ENCODE measurements around the gene ATXN7L3B.

- TF ChIP-seq POLR2A (IDR thresholded peaks at IDR 0.05; ENCODE audit: low read depth, low read length): no peak
- TF ChIP-seq RFX5 (IDR thresholded peaks at IDR 0.05; ENCODE audit: low read depth, low read length): no peak
- TF ChIP-seq CTCF (conservative IDR thresholded peaks at IDR 0.05; ENCODE audit: low read depth, low read length): no peak
- no peak for TF ChIP-seq BHLHE40 (IDR thresholded peaks at IDR 0.05; ENCODE audit: low read depth, low read length)
- TF ChIP-seq RAD21 (IDR thresholded peaks at IDR 0.05; ENCODE audit: low read length): no peak
- TF ChIP-seq SMC3 (IDR thresholded peaks at IDR 0.05; ENCODE audit: low read depth, low read length): no peak
- TF ChIP-seq RCOR1 (IDR thresholded peaks at IDR 0.05; ENCODE audit: insufficient replicate concordance, low read length): no peak
- no peak for TF ChIP-seq ELK1 (IDR thresholded peaks at IDR 0.05; ENCODE audit: borderline replicate concordance, low read depth, low read length)
- no peak for TF ChIP-seq MAZ (IDR thresholded peaks at IDR 0.05; ENCODE audit: borderline replicate concordance, low read depth, low read length)
- TF ChIP-seq CHD1 (IDR thresholded peaks at IDR 0.05; ENCODE audit: low read depth, low read length): no peak
- TF ChIP-seq USF2 (IDR thresholded peaks at IDR 0.05; ENCODE audit: low read depth, low read length): no peak
- no peak for TF ChIP-seq MXI1 (IDR thresholded peaks at IDR 0.05; ENCODE audit: borderline replicate concordance, low read depth, low read length)
These were observed 9.6 kb downstream of the ATXN7L3B start for GRCh38 chr12:74547249-74547648.
